HepG2 (cell line): ENCODE results near the gene SMIM9. TPM values are rescaled to one million over a fixed set of nuclear protein-coding genes. Genes with fewer than 3 reads are reported as not detected.

Experiments used
- ATF1 ChIP-seq: IDR thresholded peaks from 2 replicates; pipeline ENCODE4 v1.6.1; 2016; ENCODE audit warnings: mild to moderate bottlenecking, control low read depth
- ATF7-NPFF ChIP-seq: sonication (generic); formaldehyde crosslinking; IDR thresholded peaks from 2 replicates; pipeline ENCODE4 v1.8.1; 2023; ENCODE audit warnings: mild to moderate bottlenecking, low read depth, missing genetic modification reagents, moderate library complexity
- DDIT3 ChIP-seq: sonication (generic); formaldehyde crosslinking; IDR thresholded peaks from 2 replicates; pipeline ENCODE4 v1.4.0; 2020; ENCODE audit warnings: mild to moderate bottlenecking, missing genetic modification reagents
- FOXK1 ChIP-seq: sonication (generic); formaldehyde crosslinking; IDR thresholded peaks from 2 replicates; pipeline ENCODE4 v1.4.0; 2020; ENCODE audit warnings: low read depth, missing genetic modification reagents, borderline replicate concordance
- GPN1 ChIP-seq: sonication (generic); formaldehyde crosslinking; IDR thresholded peaks from 2 replicates; pipeline ENCODE4 v1.5.1; 2020; ENCODE audit warnings: missing genetic modification reagents, borderline replicate concordance
- HIC2 ChIP-seq: sonication (generic); formaldehyde crosslinking; IDR thresholded peaks from 2 replicates; pipeline ENCODE4 v1.9.0; 2022; ENCODE audit warnings: low read depth, missing genetic modification reagents
- HNRNPK ChIP-seq: fragments of 200-400 bp; formaldehyde crosslinking; IDR thresholded peaks from 2 replicates; pipeline ENCODE4 v1.6.1; 2018; ENCODE audit warnings: low read length, low read depth, moderate library complexity, mild to moderate bottlenecking; ENCODE audit not compliant: poor library complexity, severe bottlenecking
- KMT2A ChIP-seq: sonication (generic); formaldehyde crosslinking; IDR thresholded peaks from 2 replicates; pipeline ENCODE4 v1.4.0; 2020; ENCODE audit warnings: missing genetic modification reagents
- MAX ChIP-seq: IDR thresholded peaks from 2 replicates; pipeline ENCODE4 v1.6.1; 2012; ENCODE audit warnings: inconsistent platforms
- PRDM10 ChIP-seq: sonication (generic); formaldehyde crosslinking; IDR thresholded peaks from 2 replicates; pipeline ENCODE4 v1.4.0; 2020; ENCODE audit warnings: low read depth, missing genetic modification reagents
- TBX3 ChIP-seq: fragments of 450-650 bp; IDR thresholded peaks from 2 replicates; pipeline ENCODE4 v1.6.1; 2017; ENCODE audit warnings: antibody characterized with exemption, mild to moderate bottlenecking, inconsistent platforms, borderline replicate concordance
- TFAP4 ChIP-seq: sonication (generic); IDR thresholded peaks from 2 replicates; pipeline ENCODE4 v1.6.1; 2016; ENCODE audit warnings: low read depth, borderline replicate concordance
- TOE1 ChIP-seq: sonication (generic); formaldehyde crosslinking; IDR thresholded peaks from 2 replicates; pipeline ENCODE4 v1.4.0; 2020; ENCODE audit warnings: mild to moderate bottlenecking, missing genetic modification reagents
- ZNF704 ChIP-seq: sonication (generic); formaldehyde crosslinking; IDR thresholded peaks from 2 replicates; pipeline ENCODE4 v1.8.1; 2023; ENCODE audit warnings: mild to moderate bottlenecking, inconsistent platforms, moderate library complexity, missing genetic modification reagents, borderline replicate concordance
- ZNF772 ChIP-seq: sonication (generic); formaldehyde crosslinking; IDR thresholded peaks from 2 replicates; pipeline ENCODE4 v1.5.0; 2020; ENCODE audit warnings: mild to moderate bottlenecking, missing genetic modification reagents
- polyA plus RNA-seq, 8 experiments: library from polyadenylated mRNA; depleted of rRNA in 3 of 8; stranded (reverse) in 7 of 8; unstranded in 1 of 8; fragments of >200 nt; fragmentation: Illumina TruSeq in 4 of 8; extraction: Trizol in 4 of 8; gene quantifications; 2 replicates each; pipeline versions ENCODE4 v1.2.1 to v1.2.3, GENCODE V29; 2011 to 2016; ENCODE audit warnings: low read depth in 4 of 8, missing spikeins in 1 of 8, mixed read lengths in 1 of 8; ENCODE audit not compliant: insufficient read depth in 1 of 8
- total RNA-seq, 5 experiments: library from RNA; depleted of rRNA; stranded (reverse); fragments of >200 nt; fragmentation: Illumina TruSeq; extraction: Trizol; gene quantifications; 2 replicates each; pipeline ENCODE4 v1.2.3, GENCODE V29; 2016; ENCODE audit warnings: low read depth in 1 of 5

Gene SMIM9
- total and polyA plus RNA-seq, 2 of the 13 experiments (the other 11 are each of a cell fraction or from before 2014, with no cell fraction given): not detected

- TF ChIP-seq MAX: peak; percentile 78
- TF ChIP-seq ATF1: peak; percentile 14; the same call in 1 of the 2 replicates
- no peak for TF ChIP-seq GPN1
- no peak for TF ChIP-seq ATF7-NPFF (CRISPR knock-in tag)
- peak; percentile 59; the same call in 1 of the 2 replicates for TF ChIP-seq FOXK1 (CRISPR knock-in tag)
- peak; percentile 33; the same call in 1 of the 2 replicates for TF ChIP-seq TBX3
- TF ChIP-seq HIC2: 0 out of 2 replicates have a peak, but pooled peaks have one; percentile 6
- TF ChIP-seq KMT2A (CRISPR knock-in tag): no peak
- TF ChIP-seq DDIT3 (CRISPR knock-in tag): no peak
- TF ChIP-seq ZNF704: no peak
- TF ChIP-seq TOE1 (CRISPR knock-in tag): no peak
- peak; percentile 63 for TF ChIP-seq TFAP4
- TF ChIP-seq HNRNPK: no peak
- no peak for TF ChIP-seq ZNF772 (CRISPR knock-in tag)
- no peak for TF ChIP-seq PRDM10 (CRISPR knock-in tag)
Observed at GRCh38 chrX:154799556-154800348, 34.7 kb downstream of the SMIM9 start (continued).
